ENCODE results near the gene PTPRR.

- TF ChIP-seq, protein P1, sequence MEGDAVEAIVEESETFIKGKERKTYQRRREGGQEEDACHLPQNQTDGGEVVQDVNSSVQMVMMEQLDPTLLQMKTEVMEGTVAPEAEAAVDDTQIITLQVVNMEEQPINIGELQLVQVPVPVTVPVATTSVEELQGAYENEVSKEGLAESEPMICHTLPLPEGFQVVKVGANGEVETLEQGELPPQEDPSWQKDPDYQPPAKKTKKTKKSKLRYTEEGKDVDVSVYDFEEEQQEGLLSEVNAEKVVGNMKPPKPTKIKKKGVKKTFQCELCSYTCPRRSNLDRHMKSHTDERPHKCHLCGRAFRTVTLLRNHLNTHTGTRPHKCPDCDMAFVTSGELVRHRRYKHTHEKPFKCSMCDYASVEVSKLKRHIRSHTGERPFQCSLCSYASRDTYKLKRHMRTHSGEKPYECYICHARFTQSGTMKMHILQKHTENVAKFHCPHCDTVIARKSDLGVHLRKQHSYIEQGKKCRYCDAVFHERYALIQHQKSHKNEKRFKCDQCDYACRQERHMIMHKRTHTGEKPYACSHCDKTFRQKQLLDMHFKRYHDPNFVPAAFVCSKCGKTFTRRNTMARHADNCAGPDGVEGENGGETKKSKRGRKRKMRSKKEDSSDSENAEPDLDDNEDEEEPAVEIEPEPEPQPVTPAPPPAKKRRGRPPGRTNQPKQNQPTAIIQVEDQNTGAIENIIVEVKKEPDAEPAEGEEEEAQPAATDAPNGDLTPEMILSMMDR (IDR thresholded peaks at IDR 0.05) = no peak
- TF ChIP-seq POLR2A (IDR thresholded peaks at IDR 0.05; ENCODE audit: low read depth) = no peak
- no peak for TF ChIP-seq EP300 (IDR thresholded peaks at IDR 0.05)
- TF ChIP-seq POLR2AphosphoS5 (IDR thresholded peaks at IDR 0.05) = no peak
Observed at GRCh38 chr12:70828351-70828750, 92.2 kb downstream of the PTPRR start.

Data from esophagus muscularis mucosa (tissue), 4 donors.